Endothelial cell (in vitro differentiated cells): ENCODE results near the gene LMAN2L. TPM values are rescaled to one million over a fixed set of nuclear protein-coding genes. Genes with fewer than 3 reads are reported as not detected.

Experiments used
- DNase-seq: peaks from one replicate; pipeline ENCODE4 v3.0.0; 2021; ENCODE audit warnings: low spot score
- H3K27ac Mint-ChIP-seq: one replicate; pipeline ENCODE4 v1.8.0; 2021; ENCODE audit warnings: mixed read lengths, inconsistent platforms; ENCODE audit not compliant: unreplicated experiment
- H3K27me3 Mint-ChIP-seq: one replicate; pipeline ENCODE4 v1.8.0; 2021; ENCODE audit warnings: mild to moderate bottlenecking, moderate library complexity, mixed read lengths, inconsistent platforms; ENCODE audit not compliant: unreplicated experiment
- H3K36me3 Mint-ChIP-seq: one replicate; pipeline ENCODE4 v1.8.0; 2021; ENCODE audit warnings: mild to moderate bottlenecking, low read depth, mixed read lengths, inconsistent platforms; ENCODE audit not compliant: unreplicated experiment
- H3K4me1 Mint-ChIP-seq: one replicate; pipeline ENCODE4 v1.8.0; 2021; ENCODE audit warnings: mild to moderate bottlenecking, mixed read lengths, inconsistent platforms; ENCODE audit not compliant: unreplicated experiment
- H3K4me3 Mint-ChIP-seq: one replicate; pipeline ENCODE4 v1.8.0; 2021; ENCODE audit warnings: mild to moderate bottlenecking, mixed read lengths, inconsistent platforms; ENCODE audit not compliant: unreplicated experiment
- H3K9me3 Mint-ChIP-seq: one replicate; pipeline ENCODE4 v1.8.0; 2021; ENCODE audit warnings: mixed read lengths, inconsistent platforms; ENCODE audit not compliant: unreplicated experiment
- CTCF ChIP-seq: fragments of 200-600 bp; sonication (generic); IDR thresholded peaks from one replicate; pipeline ENCODE4 v1.5.0; 2021; ENCODE audit warnings: antibody characterized with exemption; ENCODE audit not compliant: unreplicated experiment
- total RNA-seq: library from RNA; stranded (reverse); fragmentation: NEBNext Ultra II Directional; extraction: Animal tissue kit (Norgen Biotek cat#: 25700); gene quantifications from one replicate; pipeline ENCODE4 v1.2.1, GENCODE V29; 2021; ENCODE audit not compliant: unreplicated experiment

LMAN2L gene
- total RNA-seq, 1 donor from 2014 or later, result 19.4 TPM

DNA sequence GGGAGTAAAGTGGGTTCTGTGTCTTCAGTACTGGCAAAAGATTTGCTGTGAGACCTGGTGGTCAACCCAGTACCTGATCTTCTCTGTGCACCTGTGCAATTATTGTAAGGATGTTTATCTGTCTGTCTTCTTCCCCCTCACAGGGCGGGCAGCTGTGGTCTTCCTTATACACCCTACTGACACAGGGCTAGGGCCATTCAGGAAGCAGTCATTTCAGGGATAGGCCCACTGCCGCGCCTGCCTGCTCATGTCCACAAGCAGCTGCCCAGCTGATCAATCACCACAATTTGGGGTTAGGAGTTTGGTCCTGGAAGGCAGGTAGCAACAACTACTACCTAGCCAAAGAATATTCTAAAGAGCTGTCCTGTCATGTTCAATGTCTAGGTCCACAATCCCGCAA, 19.7 kb upstream of the LMAN2L start:
- H3K4me1 Mint-ChIP-seq, result peaks cover 15% of the 10 kb centered on the region
- no peak for TF ChIP-seq CTCF
- H3K36me3 Mint-ChIP-seq, result no peaks in the 10 kb centered on the region
- DNase-seq, result no peak
- no peak overlapping the region for H3K27ac Mint-ChIP-seq
- peak overlapping the region; percentile 89 for H3K4me3 Mint-ChIP-seq
- H3K27me3 Mint-ChIP-seq, result peaks cover 3% of the 10 kb centered on the region
- no peaks in the 10 kb centered on the region for H3K9me3 Mint-ChIP-seq

- Mint-ChIP-seq H3K36me3 (no peaks in the 10 kb centered on the region), H3K9me3 (no peaks in the 10 kb centered on the region), H3K27me3 (peaks cover 3% of the 10 kb centered on the region), H3K4me3 (no peak overlapping the region), H3K4me1 (peaks cover 15% of the 10 kb centered on the region), H3K27ac (no peak overlapping the region)
- DNase-seq, result no peak
- TF ChIP-seq CTCF, result no peak
Observed at GRCh38 chr2:96758987-96759386, 19.1 kb upstream of the LMAN2L start.

DNA sequence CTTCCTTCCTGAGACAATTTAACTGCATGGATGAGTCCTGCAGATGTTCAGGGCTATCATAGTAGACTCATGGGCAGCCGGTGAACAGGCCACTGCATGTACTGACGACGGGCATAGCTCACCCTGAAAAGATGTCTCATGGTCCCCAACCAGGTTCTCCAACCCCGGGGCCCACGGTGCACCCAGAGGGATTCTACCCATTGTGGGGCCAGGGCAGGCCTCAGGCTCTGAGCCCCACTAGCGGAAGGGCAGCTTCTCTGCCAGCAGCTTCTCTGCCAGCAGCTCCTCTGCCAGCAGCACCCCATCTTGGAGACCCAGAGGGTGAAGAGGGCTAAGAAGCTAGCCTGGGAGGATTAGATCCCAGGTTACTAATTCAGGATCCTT, 17.6 kb upstream of the LMAN2L start:
- H3K4me1 Mint-ChIP-seq, result peaks cover 3% of the 10 kb centered on the region
- no peaks in the 10 kb centered on the region for H3K9me3 Mint-ChIP-seq
- peaks cover 3% of the 10 kb centered on the region for H3K27me3 Mint-ChIP-seq
- no peak for DNase-seq
- H3K27ac Mint-ChIP-seq, result no peak overlapping the region
- no peak overlapping the region for H3K4me3 Mint-ChIP-seq
- H3K36me3 Mint-ChIP-seq, result no peaks in the 10 kb centered on the region
- no peak for TF ChIP-seq CTCF

GRCh38 chr2:96756788-96757476, 17.1 kb upstream of the LMAN2L start:
- TF ChIP-seq CTCF, result no peak
- Mint-ChIP-seq H3K4me3 (no peak overlapping the region), H3K27me3 (peaks cover 3% of the 10 kb centered on the region), H3K36me3 (no peaks in the 10 kb centered on the region), H3K4me1 (no peaks in the 10 kb centered on the region), H3K9me3 (no peaks in the 10 kb centered on the region), H3K27ac (no peak overlapping the region)
- no peak for DNase-seq

GRCh38 chr2:96754317-96754716, 14.5 kb upstream of the LMAN2L start:
- no peak overlapping the region for H3K27ac Mint-ChIP-seq
- no peaks in the 10 kb centered on the region for H3K36me3 Mint-ChIP-seq
- no peak for TF ChIP-seq CTCF
- no peak overlapping the region for H3K4me3 Mint-ChIP-seq
- no peaks in the 10 kb centered on the region for H3K9me3 Mint-ChIP-seq
- no peaks in the 10 kb centered on the region for H3K4me1 Mint-ChIP-seq
- H3K27me3 Mint-ChIP-seq, result peaks cover 3% of the 10 kb centered on the region
- DNase-seq, result no peak
